ENCODE measurements around the gene ERP27. TPM values are rescaled to one million over a fixed set of nuclear protein-coding genes. Genes with fewer than 3 reads are reported as not detected.

ERP27 gene
- total RNA-seq, 1 donor from 2014 or later = 122 TPM

DNA sequence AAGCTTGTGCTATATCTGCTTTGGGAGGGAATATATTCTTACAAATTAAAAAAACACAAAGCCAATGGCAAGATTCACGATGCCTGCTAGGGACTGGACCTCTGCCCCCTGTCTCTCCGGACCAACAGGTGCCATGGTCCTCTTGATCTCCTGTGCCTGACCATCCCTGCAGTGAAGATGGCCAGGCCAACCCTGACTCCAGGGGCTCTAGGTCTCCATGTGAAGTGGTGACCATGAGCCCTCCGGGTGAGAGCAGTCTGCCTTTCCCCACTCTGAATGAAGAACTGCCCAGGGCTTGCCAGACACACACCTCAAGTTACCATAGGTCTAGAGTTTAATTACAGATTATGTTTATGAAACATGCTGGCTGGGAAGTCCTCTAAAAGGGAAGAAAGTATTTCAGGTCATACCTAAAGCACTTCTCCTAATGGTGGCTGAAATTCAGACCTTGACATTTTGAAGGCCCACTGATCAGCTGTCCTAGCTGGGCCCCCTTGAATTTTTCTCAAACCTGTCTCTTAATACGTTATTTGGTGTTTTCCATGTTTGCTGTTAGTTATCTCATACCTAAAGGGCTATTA, 21.7 kb upstream of the ERP27 start:
- no peak for DNase-seq (ENCODE audit: low spot score)

DNA sequence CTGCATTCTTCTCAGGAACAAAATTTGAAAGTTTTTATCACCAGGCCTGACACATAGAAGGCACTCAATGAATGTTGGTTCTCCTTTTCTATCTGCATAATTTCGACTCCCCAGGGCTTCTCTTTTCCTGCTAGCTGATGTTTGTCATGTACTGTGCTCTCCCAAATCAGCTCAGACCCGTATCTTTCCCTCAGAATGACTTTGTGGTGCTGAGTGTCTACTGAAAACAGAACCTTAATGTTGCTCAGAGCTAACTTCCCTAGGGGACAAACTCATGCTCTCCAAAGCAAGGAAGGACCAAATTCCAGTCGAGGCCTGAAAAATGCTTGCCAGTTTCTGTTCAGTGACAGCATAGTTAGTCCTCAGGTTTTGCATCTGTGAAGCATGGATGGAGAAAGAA, 21.1 kb upstream of the ERP27 start:
- no peak for DNase-seq (ENCODE audit: low spot score)

DNA sequence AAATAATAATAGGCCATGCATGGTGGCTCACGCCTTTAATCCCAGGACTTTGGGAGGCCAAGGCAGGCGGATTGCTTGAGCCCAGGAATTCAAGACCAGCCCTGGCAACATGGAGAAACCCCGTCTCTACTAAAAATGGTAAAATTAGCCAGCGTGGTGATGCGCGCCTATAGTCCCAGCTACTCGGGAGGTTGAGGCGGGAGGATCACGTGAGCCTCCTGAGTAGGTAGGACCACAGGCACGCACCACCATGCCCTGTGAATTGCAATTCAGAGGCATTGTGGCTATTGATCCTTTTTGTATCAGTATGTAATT, 20.7 kb upstream of the ERP27 start:
- DNase-seq (ENCODE audit: low spot score) = no peak

DNA sequence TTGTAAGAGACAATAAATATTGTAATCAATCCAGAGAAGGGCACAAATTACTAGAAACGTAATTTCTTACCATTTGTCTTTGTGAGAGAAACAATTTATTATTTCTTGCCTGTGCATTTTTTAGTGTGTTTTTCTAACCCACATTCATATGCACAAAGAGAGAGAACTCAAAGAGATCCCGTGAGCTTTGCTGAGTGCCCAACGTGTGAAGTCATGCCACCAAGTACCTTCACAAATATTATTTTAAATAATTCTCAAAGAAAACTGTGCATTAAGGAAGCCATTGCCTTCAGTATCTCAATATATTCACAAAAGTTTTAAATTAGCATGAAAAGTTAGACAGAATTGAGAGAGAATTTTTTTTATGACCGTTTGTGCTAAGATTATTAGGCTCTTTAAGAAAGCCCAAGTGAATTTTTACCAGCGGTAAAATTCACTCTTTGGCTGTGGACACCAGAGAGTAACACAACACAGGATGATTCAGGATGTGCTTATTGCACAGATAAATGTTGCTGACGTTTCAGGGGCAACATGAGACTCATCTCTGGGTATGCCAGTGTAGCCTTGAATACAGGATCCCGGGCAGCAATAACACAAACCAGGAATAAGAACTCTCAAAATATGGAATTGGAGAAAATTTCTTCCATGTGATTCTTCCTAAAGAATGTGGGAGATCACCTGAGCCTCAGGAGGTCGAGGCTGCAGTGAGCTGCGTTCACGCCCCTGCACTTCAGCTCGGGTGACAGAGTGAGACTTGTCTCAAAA, 20.2 kb upstream of the ERP27 start:
- no peak for DNase-seq (ENCODE audit: low spot score)

DNA sequence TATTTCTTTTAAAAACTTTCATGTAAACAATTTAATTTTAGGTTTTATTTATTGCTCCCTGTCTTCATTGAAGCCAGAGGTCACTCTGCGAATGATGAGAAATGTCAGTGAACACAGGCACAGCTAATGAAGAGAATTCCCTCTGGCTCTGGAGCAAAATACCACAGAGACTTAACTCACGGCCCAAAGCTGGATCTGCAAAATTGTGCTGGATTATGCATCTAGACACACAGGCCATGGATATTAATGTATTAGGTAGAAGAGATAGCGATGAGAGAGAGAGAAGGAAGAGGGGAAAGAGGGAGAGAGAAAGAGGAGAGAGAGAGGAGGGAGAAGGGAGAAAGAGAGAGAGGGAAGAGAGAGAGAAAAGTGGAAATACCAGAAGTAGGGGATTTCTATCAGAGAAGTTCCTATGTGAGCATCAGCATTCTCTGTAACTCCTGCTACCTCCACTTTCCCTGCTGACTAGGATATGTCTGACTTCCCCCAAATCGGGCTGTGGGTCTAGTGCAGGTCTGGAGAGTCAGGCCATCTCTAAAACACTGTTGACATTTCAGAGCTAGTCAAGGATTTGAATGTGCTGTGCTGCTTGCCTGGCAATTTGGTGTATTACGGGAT, 19.3 kb upstream of the ERP27 start:
- no peak for DNase-seq (ENCODE audit: low spot score)

DNA sequence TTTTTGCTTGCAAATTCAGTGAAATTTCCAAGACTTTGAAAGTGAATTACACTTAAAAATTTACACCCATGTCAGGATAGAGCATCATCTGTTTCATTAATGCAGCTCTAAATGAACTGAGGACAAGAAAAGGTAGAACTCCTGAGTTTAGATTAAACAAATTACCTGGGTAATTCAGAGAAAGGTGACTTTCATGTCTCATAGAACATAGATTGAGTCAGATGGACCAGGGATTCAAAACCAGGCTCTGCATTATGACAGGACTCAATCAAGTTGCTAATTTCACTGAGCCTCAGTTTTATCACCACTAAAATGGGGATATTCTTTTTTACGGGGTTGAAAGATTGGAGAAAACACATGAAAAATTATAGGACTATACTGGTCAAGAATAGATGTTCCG, 18.6 kb upstream of the ERP27 start:
- DNase-seq (ENCODE audit: low spot score) = no peak

DNA sequence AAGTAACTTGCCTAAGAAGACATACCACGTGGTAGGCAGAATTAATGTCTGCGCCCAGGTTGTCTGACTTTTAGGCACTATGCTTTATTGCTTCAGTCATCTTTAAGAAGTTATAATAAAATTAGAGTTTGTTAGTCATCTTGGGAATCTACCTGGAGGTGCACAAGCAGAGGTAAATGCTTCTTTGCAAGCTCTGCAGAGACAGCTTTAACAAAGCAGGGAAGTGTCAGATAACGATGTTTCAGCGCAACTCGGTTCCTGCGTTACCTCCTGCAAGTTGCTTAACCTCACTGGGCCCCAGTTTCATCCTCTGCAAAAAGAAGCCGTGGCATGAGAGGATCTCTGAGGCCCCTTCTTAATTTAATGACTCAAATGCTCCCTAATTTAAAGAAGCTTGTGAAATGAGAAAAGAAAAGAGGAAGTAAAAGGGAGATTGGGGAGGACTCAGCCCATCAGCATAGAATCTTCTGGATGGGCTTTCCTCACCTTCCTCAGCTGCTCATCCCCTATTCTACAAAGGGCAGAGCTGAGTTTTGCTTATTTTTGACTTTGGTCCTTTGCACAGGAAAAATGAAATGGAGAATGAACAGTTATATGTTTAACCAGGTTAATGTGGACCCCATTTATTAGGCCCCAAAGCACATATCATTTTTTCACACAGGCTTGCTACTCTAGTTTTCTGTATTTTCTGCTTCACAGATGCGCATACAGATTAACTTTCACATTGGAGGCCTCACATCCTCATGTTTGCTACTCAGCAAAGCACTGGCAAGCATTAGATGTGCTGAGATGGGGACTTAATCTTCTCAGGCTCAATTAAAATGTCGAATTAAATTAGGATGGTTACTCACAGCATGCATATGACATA, 17.9 kb upstream of the ERP27 start:
- DNase-seq (ENCODE audit: low spot score) = no peak

DNA sequence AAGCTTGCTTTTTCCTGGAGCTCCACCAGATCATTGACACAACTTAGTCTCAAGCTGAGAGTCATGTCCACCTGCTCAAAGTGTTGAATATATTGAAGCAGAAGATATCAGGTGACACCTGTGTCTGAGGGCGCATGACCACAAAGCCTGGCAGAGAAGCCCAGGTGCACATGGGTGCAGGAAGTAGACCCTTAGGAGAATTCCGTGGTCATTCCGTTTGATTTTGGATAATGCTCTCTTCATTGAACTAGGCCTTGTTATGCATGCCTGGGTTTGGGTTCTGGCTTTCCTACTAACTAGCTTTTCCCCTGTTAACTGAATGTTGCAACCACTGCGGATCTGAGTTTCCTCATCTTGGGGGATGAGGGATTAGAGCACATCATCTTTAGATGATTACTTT, 15.9 kb upstream of the ERP27 start:
- DNase-seq (ENCODE audit: low spot score) = no peak

DNA sequence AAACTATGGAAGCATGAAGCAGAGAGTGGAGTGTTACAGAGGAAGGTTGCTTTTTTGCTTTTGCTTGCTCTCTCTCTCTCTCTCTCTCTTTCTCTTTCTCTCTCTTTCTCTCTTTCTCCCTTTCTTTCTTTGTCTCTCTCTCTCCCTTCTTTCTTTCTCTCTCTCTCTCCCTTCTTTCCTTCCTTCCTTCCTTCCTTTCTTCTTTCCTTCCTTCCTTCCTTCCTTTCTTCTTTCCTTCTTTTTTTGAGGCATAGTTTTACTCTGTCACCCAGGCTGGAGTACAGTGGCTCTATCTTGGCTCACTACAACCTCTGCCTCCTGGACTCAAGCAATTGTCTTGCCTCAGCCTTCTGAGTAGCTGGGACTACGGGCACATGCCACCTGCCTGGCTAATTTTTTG, 15.4 kb upstream of the ERP27 start:
- DNase-seq (ENCODE audit: low spot score) = no peak

DNA sequence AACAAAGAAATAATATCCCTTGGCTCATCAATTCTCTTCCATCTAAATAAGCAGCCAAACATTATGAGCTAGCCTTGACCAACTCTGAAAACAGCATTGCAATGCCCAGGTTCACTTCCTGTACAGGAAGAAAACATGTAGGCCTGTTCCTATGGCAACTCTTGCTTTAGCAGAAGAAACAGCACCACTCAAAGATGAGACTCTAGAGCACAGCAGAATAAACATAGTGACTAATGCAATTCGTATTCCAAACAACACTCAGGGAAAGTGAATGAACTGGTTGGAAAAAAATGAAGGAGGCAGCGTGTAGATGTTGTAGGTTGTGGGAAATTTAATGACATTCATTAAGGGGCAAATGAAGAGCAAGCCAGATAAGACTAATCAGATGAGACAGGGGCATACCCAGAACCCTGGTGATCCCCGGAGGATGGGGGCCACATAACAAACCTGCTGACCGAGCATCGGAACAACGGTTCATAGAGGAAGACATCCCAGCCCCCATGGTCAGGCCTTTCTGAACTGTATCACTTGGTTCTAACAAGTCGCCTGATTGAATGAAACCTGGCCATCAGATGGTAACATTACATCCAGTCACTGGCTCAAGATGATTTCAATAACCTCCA, 14.1 kb upstream of the ERP27 start:
- no peak for DNase-seq (ENCODE audit: low spot score)

DNA sequence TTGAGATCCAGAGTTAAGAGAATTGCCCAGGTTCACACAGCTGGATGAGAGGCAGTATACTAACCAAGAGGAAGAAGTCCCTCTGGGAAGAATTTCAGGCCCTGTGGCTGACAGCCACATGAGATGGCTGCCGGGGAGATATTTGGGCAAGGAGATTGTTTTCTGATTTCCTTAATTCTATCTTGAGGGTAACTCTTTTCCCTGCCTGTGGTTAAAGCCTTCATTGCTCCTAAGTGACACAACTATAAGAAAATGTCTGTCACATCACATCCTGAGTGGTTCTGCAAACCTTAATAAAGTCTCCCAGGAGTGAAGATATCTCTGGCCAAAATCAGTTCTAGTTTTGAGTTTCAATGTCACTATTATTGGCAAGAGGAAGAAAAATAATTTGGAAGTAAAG, 13.5 kb upstream of the ERP27 start:
- no peak for DNase-seq (ENCODE audit: low spot score)

DNA sequence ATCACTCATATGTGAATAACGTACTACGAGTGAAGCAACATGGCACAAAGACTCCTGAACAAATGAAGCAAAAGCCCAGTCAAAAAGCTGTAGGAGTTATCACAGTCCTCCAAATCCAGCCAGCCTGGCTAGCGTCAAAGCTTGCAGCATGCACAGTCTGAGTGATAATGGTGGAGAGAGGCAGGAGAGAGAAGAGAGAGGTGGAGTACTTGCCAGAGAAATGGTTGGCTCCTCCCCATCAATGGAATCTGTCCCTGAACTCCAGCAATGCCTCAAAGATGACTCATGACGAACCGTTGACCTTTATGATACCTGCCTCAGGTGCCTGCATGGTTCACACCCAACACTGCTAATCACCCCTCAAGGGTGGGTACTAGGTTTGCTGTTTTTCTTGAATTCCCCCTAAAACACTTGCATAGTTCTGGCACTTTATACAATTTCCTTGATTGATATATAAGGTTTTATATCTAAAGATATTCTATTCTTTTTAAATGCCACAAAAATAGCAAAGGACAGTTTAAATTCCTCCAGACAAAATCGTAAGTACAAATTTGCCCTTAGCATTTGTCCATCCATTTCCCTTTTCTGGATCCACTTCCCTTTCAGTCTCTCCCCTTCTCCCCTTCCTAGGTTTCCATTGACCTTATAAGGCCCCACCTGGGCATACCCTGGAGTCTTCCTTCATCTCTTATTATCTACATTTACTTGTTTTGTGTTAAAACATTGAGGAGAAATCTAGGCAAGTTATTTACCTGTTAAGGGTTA, 12.8 kb upstream of the ERP27 start:
- DNase-seq (ENCODE audit: low spot score) = no peak

DNA sequence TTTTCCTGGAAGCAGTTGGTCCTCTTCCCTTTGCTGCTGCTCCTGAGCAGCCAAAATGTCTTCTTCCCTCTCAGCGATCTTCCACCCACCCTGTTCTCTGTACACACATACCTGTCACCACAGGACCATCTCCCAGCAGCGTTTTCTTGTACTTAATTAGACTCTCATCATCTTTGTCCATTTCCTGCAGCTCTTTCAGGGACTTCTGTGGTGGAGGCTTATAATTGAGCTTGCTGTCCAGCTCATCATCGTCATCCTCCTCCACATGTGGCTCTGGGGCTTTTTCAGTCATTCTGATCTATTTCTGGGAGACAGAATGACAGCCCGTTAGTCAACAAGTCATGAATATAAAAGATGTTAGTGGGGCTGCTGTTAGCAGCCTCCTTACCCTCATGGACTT, 12.1 kb upstream of the ERP27 start:
- DNase-seq (ENCODE audit: low spot score) = no peak

DNA sequence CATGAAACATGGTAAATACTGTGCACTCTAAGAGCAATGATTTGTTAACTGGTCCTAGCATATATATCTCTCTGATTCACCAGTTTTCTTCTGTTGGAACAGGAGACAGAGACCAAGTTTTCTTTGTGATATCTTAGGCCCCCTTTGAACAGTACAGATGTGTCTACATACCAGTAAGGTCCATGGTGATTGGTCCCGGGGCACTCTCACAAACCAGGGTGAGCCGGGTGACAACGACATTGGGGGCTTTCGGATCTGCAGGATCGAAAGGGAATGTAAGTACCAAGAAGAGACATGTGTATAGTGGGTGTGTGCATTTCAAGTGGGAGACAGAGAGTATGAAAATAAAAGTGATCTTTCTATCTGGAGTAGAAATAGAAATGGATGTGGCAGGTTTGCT, 11.3 kb upstream of the ERP27 start:
- DNase-seq (ENCODE audit: low spot score) = no peak

DNA sequence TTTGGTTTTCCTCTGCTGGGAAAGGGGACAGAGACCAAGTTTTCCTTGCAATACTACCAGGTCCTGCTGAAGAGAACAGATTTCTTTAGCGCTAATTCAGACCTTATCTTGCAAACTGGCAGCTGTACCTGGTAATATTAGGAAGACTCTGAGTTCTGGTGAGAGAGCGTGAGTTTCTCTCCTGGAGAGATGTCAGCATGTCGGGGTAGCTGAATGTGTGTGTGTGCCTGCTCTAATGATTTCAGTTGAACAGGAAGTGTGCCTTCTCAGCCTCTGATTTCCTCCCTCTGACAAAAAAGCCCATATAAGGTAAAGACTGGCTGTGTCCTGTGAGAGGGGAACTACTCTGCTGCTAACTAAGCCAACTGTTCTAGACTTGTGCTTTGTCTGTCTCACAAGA, 10.3 kb upstream of the ERP27 start:
- DNase-seq (ENCODE audit: low spot score) = no peak

DNA sequence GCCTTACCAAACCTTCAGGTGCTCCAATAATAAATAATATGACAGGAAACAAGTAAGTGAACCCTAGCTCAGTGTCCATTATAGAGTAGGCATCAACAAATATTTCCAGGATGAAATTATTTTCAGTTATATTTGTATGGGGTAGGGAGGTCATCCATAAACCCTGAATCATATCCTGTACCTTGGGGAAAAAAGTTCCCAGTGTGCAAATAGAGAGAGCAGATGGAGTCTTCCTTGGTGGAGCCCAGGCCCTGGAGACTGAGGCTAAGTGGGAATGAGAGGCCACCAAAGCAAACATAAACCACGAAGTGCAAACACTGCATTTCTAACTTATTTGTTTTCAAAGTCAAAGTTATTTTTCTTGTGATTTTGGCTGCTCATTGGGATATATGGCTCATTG, 8.5 kb upstream of the ERP27 start:
- no peak for DNase-seq (ENCODE audit: low spot score)

DNA sequence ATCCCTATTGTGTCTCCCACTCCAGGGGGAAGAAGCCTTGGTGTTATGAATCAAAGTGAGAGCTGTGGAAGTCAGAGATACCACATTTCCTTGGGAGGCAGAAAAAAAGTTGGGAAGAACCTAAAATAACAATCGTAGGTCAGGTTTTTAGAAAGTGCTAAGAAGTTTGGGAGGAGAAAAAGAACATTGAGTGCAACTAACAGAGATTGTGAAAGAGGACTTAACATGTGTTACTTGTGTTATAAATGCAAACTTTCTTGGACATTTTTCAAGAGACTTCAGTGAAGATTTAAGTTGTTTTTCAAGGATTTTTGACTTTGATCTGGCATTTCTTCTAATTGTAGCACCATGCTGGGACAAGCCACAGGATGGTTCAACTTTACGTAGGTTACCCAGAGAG, 7.8 kb upstream of the ERP27 start:
- DNase-seq (ENCODE audit: low spot score) = no peak

DNA sequence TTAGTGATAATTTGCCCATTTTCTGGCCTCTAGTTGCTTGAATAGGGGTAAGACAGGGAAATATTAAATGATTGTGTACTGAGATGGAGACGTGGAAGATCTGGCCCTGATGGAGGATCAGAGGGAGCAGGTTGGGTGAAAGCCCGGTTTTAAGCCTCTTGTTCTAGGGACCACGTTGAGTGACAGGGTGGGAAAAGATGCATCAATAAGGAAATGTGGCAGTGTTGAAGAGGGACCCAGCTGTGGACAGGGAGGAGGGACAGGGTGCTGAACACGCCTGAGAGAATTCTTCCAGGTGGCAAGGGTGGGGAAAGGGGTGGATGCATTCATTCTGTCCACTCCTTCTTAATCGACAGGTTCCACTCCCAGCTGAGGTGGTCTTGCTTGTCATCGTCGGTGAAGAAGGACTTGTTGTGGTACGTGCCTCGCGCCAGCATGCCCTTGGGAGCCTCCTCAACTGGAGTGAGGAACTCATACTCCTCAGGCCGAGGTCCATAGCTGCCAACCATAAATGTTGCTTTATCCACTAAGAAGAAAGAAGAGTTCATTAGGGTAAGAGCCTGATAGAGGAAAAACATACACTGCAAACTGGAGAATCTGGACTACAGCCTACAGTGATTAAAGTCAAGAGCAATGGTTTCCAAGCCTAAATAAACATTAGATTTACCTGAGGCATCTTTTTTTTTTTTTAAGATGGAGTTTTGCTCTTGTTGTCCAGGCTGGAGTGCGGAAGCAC, 4.0 kb upstream of the ERP27 start:
- DNase-seq (ENCODE audit: low spot score) = no peak

DNA sequence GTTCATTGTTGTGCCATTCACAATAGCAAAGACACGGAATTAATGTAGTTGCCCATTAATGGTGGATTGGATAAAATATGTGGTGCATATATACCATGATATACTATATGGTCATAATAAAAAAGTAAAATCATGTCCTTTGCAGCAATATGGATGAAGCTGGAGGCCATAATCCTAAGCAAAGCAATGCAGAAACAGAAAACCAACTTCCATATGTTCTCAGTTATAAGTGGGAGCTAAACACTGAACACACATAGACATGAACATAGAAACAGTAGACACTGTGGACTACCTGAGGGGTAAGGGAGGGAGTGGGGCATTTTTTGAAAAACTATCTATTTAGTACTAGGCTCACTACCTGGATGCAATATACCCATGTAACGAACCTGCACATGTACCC, 3.0 kb upstream of the ERP27 start:
- DNase-seq (ENCODE audit: low spot score) = no peak

DNA sequence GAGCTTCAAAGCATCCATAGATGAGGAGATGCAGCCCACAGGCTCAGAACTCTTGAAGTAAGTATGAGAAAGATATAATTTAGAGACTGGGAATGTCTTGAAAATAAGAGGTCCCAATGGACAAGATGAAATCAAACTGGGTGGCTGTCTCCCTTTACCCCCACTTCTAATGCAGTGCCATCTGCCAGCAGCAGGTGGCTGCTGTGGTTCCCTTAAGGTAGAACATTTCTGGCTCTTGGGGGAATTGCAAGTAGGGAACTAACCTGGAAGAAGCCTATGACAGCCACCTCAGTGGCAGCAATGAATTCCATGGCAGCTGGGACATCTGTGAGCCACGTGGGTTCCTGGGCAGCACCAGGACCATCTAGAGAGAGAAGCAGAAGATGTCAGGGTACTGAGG, 648 bp downstream of the ERP27 start:
- DNase-seq (ENCODE audit: low spot score) = no peak

DNA sequence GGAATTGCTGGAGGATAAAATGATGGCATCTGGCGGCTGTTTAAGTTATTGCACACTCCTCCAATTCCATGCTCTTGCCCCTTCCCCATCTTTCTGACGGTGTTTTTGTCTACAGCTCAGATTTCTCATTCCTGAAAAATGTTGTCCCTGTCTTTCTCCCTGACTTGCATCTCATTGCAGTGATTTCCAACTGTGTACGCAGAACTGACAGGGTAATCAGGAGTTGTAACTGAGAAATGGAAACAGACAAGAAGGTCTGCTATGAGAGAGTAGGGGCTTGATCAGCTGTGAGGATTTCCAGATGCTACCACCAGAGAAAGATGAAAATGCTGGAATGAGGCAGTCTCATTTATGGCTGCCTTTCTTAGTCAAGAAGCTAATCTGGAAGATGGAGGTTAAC, 1.3 kb downstream of the ERP27 start:
- no peak for DNase-seq (ENCODE audit: low spot score)
